Activated CD4-positive, alpha-beta memory T cell treated with anti-CD3 and anti-CD28 coated beads for 36 hours (primary cell): ENCODE measurements around the gene SMARCB1. TPM values are rescaled to one million over a fixed set of nuclear protein-coding genes. Genes with fewer than 3 reads are reported as not detected.

Experiments used
- CTCF ChIA-PET: fragments of 350-600 bp; sonication (Branson Sonifier 250); formaldehyde crosslinking; loops from one replicate; lab custom pipeline; 2021; ENCODE audit warnings: antibody characterized with exemption, inconsistent platforms; lab: Charles Lee
- POLR2A ChIA-PET: fragments of 350-600 bp; sonication (Branson Sonifier 250); formaldehyde crosslinking; loops from one replicate; lab custom pipeline; 2021; ENCODE audit warnings: antibody characterized with exemption; lab: Charles Lee
- DNase-seq: peaks from one replicate; pipeline ENCODE4 v3.0.0-alpha.2; 2020
- H3K27ac Mint-ChIP-seq: one replicate; pipeline ENCODE4 v1.8.0; 2021; ENCODE audit warnings: mixed read lengths
- H3K27me3 Mint-ChIP-seq: one replicate; pipeline ENCODE4 v1.8.0; 2021; ENCODE audit warnings: mixed read lengths
- H3K36me3 Mint-ChIP-seq: one replicate; pipeline ENCODE4 v1.8.0; 2021; ENCODE audit warnings: mixed read lengths
- H3K4me1 Mint-ChIP-seq: one replicate; pipeline ENCODE4 v1.8.0; 2021; ENCODE audit warnings: low read depth, mixed read lengths
- H3K4me3 Mint-ChIP-seq: one replicate; pipeline ENCODE4 v1.8.0; 2021; ENCODE audit warnings: mild to moderate bottlenecking, mixed read lengths
- H3K9me3 Mint-ChIP-seq: one replicate; pipeline ENCODE4 v1.8.0; 2021; ENCODE audit warnings: mixed read lengths
- intact Hi-C: fragments of 100-400 bp; cut with micrococcal nuclease; formaldehyde crosslinking; loops from one replicate; pipeline ENCODE4 v1.15.1; 2023
- total RNA-seq, 2 experiments: library from RNA; stranded (reverse); gene quantifications; one replicate each; pipeline ENCODE4 v1.2.3, GENCODE V29; 2021

SMARCB1 gene
- total RNA-seq, 2 experiments from 2014 or later, result 71.3 to 72.5 TPM

DNA sequence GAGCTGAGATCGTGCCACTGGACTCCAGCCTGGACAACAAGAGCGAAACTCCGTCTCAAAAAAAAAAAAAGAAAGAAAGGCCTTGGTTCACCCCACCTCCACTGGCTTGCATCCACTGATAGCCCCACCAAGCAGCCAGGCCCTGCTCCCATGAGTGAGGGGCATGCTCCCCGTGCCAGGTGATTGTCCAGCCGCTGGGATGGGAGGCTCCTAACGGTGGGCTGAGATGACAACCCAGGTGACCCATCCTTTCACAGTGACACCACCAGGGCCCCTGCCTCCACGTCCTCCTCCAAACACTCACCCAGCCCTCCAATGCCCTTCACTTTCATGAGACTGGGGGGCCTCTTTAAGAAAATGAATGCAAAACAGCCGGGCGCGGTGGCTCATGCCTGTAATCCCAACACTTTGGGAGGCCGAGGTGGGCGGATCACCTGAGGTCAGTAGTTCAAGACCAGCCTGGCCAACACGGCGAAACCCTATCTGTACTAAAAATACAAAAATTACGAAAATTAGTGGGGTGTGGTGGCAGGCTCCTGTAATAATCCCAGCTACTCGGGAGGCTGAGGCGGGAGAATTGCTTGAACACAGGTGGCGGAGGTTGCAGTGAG, 60.6 kb downstream of the SMARCB1 start:
- CTCF ChIA-PET, result no interaction called here
- Mint-ChIP-seq H3K9me3 (no peaks in the 10 kb centered on the region), H3K27me3 (peaks cover 2% of the 10 kb centered on the region), H3K27ac (no peak overlapping the region), H3K4me3 (no peak overlapping the region), H3K36me3 (no peaks in the 10 kb centered on the region), H3K4me1 (peaks cover 7% of the 10 kb centered on the region)
- intact Hi-C loops, result loop anchor here (5.0 to 10.0 kb wide), 3 partner anchors 143 to 305 kb away; no protein-coding TSS in a partner anchor
- POLR2A ChIA-PET, result interaction anchor here (1.6 kb wide), 1 partner anchor 80 kb away, joined by 6 read pairs; no protein-coding TSS in a partner anchor
- no peak for DNase-seq

DNA sequence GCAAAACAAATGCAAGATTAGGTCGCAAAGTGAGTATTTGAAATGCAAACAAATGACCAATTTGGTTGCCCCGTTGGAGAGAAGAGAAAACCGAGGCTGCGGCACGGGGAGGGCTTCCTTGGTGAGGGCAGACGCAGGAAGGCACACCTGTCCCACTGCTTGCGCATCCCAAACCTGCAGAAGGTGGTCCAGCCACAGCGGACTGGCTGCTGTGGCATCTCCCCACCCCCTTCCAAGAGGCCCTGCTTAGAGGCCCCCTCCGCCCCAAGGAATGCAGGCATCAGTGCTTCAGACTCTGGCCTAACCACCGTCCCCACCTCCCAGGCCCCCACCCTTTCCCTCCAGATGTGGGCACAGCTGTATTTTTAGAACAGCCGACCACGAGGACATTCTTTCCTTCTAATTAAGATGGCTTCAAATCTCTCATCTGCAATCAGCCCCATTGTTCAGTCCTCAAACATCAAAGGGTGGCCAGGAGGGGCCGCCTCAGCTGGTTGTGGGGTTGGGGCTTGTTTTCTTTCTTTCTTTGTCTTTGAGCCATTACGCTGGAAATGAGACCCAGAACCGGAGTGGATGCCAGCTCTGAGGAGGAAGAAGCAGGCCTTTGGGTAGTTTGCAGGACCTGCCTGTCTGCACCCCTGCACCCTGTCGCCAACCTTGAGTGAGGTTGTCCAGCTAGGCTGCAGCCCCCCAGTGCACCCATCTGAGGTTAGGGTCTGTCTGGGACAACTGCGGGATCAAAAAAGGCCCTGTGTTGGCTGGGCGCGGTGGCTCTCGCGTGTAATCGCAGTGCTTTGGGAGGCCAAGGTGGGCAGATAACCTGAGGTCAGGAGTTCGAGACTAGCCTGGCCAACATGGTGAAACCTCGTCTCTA, 61.5 kb downstream of the SMARCB1 start:
- ChIA-PET CTCF (interaction anchor here (0.7 kb wide), 1 partner anchor 9 kb away, joined by 3 read pairs; the partner anchor contains the start of gene SLC2A11), POLR2A (no interaction called here)
- peaks cover 7% of the 10 kb centered on the region for H3K4me1 Mint-ChIP-seq
- no peak overlapping the region for H3K4me3 Mint-ChIP-seq
- DNase-seq, result no peak
- no peak overlapping the region for H3K27ac Mint-ChIP-seq
- intact Hi-C loops, result loop anchor here (5.0 to 10.0 kb wide), 3 partner anchors 143 to 306 kb away; no protein-coding TSS in a partner anchor
- no peaks in the 10 kb centered on the region for H3K36me3 Mint-ChIP-seq
- H3K9me3 Mint-ChIP-seq, result no peaks in the 10 kb centered on the region
- peaks cover 2% of the 10 kb centered on the region for H3K27me3 Mint-ChIP-seq

DNA sequence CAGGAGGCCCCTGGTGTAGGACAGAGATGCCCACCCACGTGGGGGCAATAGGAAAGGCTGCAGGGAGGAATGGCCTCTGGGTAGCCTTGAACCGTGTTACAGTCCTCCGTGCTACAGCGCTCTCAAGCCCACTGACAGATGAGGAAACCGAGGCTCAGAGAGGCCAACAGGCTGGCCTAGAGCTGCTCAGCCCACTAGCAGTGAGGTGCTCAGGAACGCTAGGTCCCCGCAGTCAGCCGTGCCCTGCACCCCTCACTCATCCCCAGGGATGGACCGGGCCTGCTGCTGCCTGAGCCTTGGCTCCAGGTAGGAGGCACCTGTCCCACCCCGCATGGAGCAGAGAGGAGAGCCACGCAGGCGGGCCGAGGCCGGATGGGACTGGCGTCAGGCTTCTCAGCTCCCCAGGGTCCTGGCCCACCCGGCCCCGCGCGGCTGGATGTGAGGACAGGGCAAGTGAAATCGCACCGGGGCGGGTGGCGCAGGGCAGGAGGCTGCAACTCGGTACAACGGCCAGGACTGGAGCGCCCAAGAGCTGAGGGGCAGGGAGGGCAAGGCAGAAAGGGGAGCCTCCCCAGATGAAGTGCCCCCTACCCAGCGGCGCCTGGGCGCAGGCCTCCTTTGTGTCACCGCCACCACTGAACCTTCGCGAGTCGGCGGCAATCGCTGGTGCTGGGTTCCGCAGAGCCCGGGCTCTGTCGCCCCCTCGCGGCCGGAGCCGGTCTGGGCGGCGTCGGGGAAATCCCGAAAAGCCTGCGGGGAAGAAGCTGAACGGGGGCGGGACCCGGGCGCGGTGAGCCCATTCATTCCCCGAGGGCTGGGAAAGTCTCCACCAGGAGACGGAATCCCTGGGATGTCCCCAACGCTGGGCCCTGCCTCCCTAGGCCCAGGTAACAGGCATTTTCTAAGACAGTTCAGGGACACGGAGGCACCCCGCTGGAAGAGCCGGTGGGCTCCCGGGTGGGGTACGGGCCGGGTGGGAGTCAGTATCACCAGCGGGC, 62.5 kb downstream of the SMARCB1 start:
- H3K36me3 Mint-ChIP-seq, result no peaks in the 10 kb centered on the region
- DNase-seq, result peak; percentile 91
- peaks cover 7% of the 10 kb centered on the region for H3K4me1 Mint-ChIP-seq
- H3K27me3 Mint-ChIP-seq, result peaks cover 2% of the 10 kb centered on the region
- H3K9me3 Mint-ChIP-seq, result no peaks in the 10 kb centered on the region
- intact Hi-C loops, result loop anchor here (5.0 to 10.0 kb wide), 3 partner anchors 145 to 307 kb away; no protein-coding TSS in a partner anchor
- POLR2A ChIA-PET, result interaction anchor here (1.2 to 1.4 kb wide), 2 partner anchors 8 to 82 kb away, joined by 3 to 4 read pairs; no protein-coding TSS in a partner anchor
- CTCF ChIA-PET, result interaction anchor here (0.6 to 3.2 kb wide), 39 partner anchors 10 to 501 kb away, joined by 3 to 50 read pairs (median 4); partner anchors contain the start of genes CHCHD10, DERL3, DRICH1 and MIF
- H3K27ac Mint-ChIP-seq, result no peak overlapping the region
- H3K4me3 Mint-ChIP-seq, result no peak overlapping the region

DNA sequence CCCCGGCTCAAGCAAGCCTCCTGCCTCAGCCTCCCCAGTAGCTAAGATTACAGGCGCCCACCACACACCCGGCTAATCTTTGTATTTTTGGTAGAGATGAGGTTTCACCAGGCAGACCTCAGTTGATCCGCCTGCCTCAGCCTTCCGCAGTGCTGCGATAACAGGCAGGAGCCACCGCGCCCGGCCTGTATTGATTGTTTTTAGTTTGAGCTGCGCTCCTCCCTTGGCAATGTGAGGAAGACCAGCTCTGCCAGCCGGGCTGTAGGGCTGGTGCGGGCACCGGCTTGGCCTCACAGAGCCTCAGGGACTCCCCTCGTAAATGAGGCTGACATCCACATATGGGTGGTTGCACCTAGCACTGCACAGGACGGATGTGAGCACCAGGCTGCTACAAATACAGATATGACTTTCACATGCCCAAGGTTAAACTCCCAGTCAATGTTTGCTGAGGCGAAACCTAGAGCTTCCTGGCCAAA, 63.4 kb downstream of the SMARCB1 start:
- Mint-ChIP-seq H3K9me3 (no peaks in the 10 kb centered on the region), H3K4me1 (peaks cover 7% of the 10 kb centered on the region), H3K27me3 (peaks cover 2% of the 10 kb centered on the region), H3K36me3 (no peaks in the 10 kb centered on the region), H3K4me3 (no peak overlapping the region), H3K27ac (no peak overlapping the region)
- ChIA-PET POLR2A (interaction anchor here (1.2 to 1.4 kb wide), 3 partner anchors 7 to 83 kb away, joined by 3 to 4 read pairs (median 3); no protein-coding TSS in a partner anchor), CTCF (interaction anchor here (0.6 to 3.2 kb wide), 39 partner anchors 9 to 502 kb away, joined by 3 to 50 read pairs (median 4); partner anchors contain the start of genes CHCHD10, DERL3, DRICH1 and MIF)
- intact Hi-C loops, result no loop called here
- DNase-seq, result no peak

DNA sequence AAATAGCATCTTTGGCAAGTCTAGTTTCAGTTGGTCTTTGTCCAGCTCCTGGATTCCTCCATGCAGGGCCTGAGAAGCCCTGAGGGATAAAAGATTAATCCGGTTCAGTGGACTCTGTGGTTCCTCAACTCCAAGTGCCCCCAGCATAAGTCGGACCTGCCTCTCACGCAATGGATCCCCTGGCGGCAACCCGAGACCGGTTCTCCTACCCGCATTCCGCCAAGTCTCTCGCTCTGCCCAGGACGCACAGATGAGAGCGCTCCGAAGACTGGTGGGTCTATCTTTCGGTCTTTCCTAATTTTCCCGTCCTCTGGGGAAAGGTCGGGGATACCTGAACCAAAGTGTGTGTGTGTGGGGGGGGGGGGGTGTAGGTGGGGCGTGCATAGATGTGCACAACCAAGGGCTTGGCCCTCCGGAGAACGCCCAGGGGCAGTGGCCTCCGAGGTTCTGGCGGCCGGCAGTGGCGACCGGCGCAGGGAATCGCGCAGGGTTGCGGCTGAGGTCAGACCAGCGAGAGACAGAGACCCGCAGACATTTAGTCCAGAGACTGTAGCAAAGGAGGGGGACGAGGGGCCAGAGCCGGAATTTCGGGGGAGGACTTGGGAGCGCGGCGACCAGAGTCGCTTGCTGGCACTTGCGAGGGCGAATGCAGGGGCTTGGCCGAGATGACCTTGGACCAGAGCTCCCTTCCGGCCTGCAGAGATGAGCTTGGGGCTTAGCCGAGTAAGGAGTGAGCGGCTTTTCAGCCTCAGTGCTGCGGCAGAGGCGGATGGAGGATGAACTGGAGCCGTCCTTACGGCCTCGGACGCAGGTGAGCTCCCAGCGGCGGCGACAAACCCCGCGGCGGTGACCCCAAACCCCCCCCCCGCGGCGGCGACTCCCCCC, 70.2 kb downstream of the SMARCB1 start:
- H3K27me3 Mint-ChIP-seq, result no peaks in the 10 kb centered on the region

DNA sequence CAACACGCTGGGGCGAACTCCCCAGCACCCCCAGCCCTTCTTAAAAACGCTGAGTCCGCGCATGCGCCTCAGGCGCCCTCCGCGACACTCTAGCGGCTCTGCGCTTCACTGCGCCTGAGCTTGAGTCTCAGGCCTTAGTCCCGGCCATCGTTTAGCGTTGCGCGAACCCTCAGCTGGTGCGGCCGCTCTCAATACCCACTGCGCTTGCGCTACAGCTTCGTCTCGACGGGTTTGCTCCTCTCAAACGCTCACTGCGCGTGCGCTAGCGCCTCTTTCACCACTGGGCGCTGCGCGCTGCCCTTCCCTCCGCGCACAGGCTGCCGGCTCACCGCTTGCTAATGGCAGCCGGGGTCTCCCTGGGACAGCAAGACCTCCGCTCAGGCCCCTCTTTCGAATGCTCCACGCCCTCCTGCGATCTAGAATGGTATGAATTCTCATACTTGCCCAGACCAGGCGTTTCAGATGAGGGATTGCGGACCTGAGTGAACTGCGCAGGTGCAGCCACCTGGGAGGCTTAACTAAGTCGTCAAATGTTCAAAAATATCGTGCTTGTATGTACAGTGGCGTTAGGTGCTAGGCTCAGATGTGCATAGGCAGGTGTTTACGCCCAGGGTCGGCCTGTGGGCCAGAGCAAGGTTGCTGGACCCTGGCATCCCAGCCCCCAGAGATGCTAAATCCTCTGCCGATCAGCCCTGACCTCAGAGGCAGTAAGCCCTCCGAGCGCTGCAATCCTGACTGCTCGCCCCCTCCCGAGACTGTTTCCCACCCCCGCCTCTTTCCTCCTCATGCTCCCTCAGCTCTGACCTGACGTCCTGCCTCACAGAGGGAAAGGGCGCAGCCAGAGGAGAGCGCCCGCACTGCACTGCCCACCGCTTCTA, 71.1 kb downstream of the SMARCB1 start, which contains the start of gene SLC2A11:
SLC2A11 (plus strand) TSS at position 270 of the 878 bp plus-strand sequence; CDS start at position 395, 125 bp downstream.
- H3K4me3 Mint-ChIP-seq, result peak within 1 kb of the TSS; percentile 89
- intact Hi-C loops, result loop anchor here (5.0 kb wide), 3 partner anchors 34 to 321 kb away; partner anchors contain the start of genes MIF and SMARCB1
- no peaks in the 10 kb centered on the region for H3K27me3 Mint-ChIP-seq
- peaks cover 17% of the 10 kb centered on the region for H3K4me1 Mint-ChIP-seq
- peak within 1 kb of the TSS; percentile 78 for H3K27ac Mint-ChIP-seq
- H3K9me3 Mint-ChIP-seq, result no peaks in the 10 kb centered on the region
- DNase-seq, result peak; percentile 96
- POLR2A ChIA-PET, result interaction anchor here (0.7 to 3.4 kb wide), 7 partner anchors 8 to 570 kb away, joined by 3 to 18 read pairs (median 5); partner anchors contain the start of genes ADORA2A, DERL3 and MIF
- no peaks in the 10 kb centered on the region for H3K36me3 Mint-ChIP-seq
- CTCF ChIA-PET, result interaction anchor here (0.6 to 4.1 kb wide), 11 partner anchors 8 to 946 kb away, joined by 3 to 50 read pairs (median 3); partner anchors contain the start of gene MIF

More for the DNA sequence above, 70.2 kb downstream of the SMARCB1 start:
- CTCF ChIA-PET, result interaction anchor here (0.6 to 4.1 kb wide), 11 partner anchors 7 to 316 kb away, joined by 3 to 50 read pairs (median 3); partner anchors contain the start of gene MIF
- Mint-ChIP-seq H3K9me3 (no peaks in the 10 kb centered on the region), H3K27ac (peak overlapping the region; percentile 78), H3K36me3 (no peaks in the 10 kb centered on the region), H3K4me1 (peaks cover 17% of the 10 kb centered on the region), H3K4me3 (peak overlapping the region; percentile 89)
- POLR2A ChIA-PET, result interaction anchor here (0.7 to 3.4 kb wide), 7 partner anchors 8 to 571 kb away, joined by 3 to 18 read pairs (median 5); partner anchors contain the start of genes ADORA2A, DERL3 and MIF
- intact Hi-C loops, result loop anchor here (5.0 kb wide), 3 partner anchors 35 to 320 kb away; partner anchors contain the start of genes MIF and SMARCB1
- peak; percentile 31 for DNase-seq

DNA sequence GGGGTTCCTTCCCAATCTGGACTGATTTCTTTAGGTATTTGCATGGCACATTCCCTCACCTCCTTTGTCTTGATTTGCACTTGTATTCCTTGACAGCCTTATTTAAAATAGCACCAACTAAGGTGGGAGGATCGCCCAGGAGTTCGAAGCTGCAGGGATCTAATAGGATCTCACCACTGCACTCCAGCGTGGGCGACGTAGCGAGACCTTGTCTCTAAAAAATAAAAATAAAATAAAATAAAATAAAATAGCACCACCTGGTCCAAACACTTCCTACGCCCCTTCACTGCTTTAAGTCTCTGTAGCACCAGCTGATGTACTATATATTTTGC, 71.7 kb downstream of the SMARCB1 start:
- ChIA-PET CTCF (interaction anchor here (0.9 to 4.1 kb wide), 6 partner anchors 9 to 946 kb away, joined by 3 to 50 read pairs (median 4); partner anchors contain the start of gene MIF), POLR2A (interaction anchor here (1.5 to 3.4 kb wide), 2 partner anchors 12 to 36 kb away, joined by 5 to 18 read pairs; partner anchors contain the start of gene MIF)
- Mint-ChIP-seq H3K27ac (peak overlapping the region; percentile 78), H3K36me3 (no peaks in the 10 kb centered on the region), H3K4me3 (peak overlapping the region; percentile 89), H3K4me1 (peaks cover 17% of the 10 kb centered on the region), H3K9me3 (no peaks in the 10 kb centered on the region), H3K27me3 (no peaks in the 10 kb centered on the region)
- no peak for DNase-seq
- intact Hi-C loops, result loop anchor here (5.0 kb wide), 3 partner anchors 34 to 321 kb away; partner anchors contain the start of genes MIF and SMARCB1

DNA sequence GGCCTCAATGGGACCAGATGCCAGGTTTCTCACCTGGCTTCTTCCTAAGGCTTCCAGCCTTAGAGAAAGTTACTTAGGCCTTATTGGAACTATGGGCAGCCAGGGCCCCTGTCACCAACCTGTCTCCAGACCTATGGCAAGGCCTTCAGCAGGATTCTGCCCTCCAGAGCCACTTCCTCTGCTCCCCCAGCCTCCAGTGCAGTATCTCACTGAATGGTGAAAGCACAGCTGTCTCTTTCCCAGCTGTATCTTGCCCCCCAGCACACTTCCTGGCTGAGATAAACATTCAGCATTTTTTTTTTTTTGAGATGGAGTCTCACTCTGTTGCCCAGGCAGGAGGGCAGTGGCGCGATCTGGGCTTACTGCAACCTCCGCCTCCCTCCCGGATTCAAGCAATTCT, 72.4 kb downstream of the SMARCB1 start:
- intact Hi-C loops, result loop anchor here (5.0 kb wide), 3 partner anchors 33 to 322 kb away; partner anchors contain the start of genes MIF and SMARCB1

More for the DNA sequence above, 72.4 kb downstream of the SMARCB1 start:
- ChIA-PET POLR2A (interaction anchor here (3.4 kb wide), 1 partner anchor 35 kb away, joined by 18 read pairs; the partner anchor contains the start of gene MIF), CTCF (interaction anchor here (0.6 to 4.1 kb wide), 6 partner anchors 9 to 945 kb away, joined by 3 to 50 read pairs (median 4); partner anchors contain the start of gene MIF)
- H3K9me3 Mint-ChIP-seq, result no peaks in the 10 kb centered on the region
- H3K4me1 Mint-ChIP-seq, result peaks cover 17% of the 10 kb centered on the region
- no peak for DNase-seq
- no peaks in the 10 kb centered on the region for H3K36me3 Mint-ChIP-seq
- H3K27ac Mint-ChIP-seq, result no peak overlapping the region
- no peaks in the 10 kb centered on the region for H3K27me3 Mint-ChIP-seq
- H3K4me3 Mint-ChIP-seq, result peak overlapping the region; percentile 89
